Neural cell (in vitro differentiated cells): ENCODE results near the gene MTA1.

Experiments used
- CTCF ChIP-seq: fragments of 450-650 bp; IDR thresholded peaks from 2 replicates; pipeline ENCODE4 v1.5.1; 2014; ENCODE audit warnings: antibody characterized with exemption, mild to moderate bottlenecking, moderate library complexity; ENCODE audit not compliant: poor library complexity, severe bottlenecking
- EP300 ChIP-seq: fragments of 450-650 bp; conservative IDR thresholded peaks from 2 replicates; pipeline ENCODE4 v1.6.1; 2014; ENCODE audit warnings: antibody characterized with exemption, mild to moderate bottlenecking, moderate library complexity; ENCODE audit not compliant: poor library complexity, severe bottlenecking
- EZH2 ChIP-seq: fragments of 200-600, 300-800 bp; shearing (Covaris generic), sonication (generic); IDR thresholded peaks from 2 replicates; pipeline ENCODE4 v1.6.1; 2014; ENCODE audit warnings: antibody characterized with exemption, low read length, borderline replicate concordance, mild to moderate bottlenecking; ENCODE audit not compliant: insufficient read depth, poor library complexity, severe bottlenecking
- MXI1 ChIP-seq: fragments of 450-650 bp; conservative IDR thresholded peaks from 2 replicates; pipeline ENCODE4 v1.6.1; 2014; ENCODE audit warnings: antibody characterized with exemption, mild to moderate bottlenecking; ENCODE audit not compliant: poor library complexity, severe bottlenecking
- POLR2AphosphoS5 ChIP-seq: IDR thresholded peaks from 2 replicates; pipeline ENCODE4 v1.6.1; 2012
- RAD21 ChIP-seq: fragments of 450-650 bp; conservative IDR thresholded peaks from 2 replicates; pipeline ENCODE4 v1.6.1; 2014; ENCODE audit warnings: antibody characterized with exemption, mild to moderate bottlenecking, moderate library complexity
- REST ChIP-seq: IDR thresholded peaks from 2 replicates; pipeline ENCODE4 v1.6.1; 2012; ENCODE audit warnings: borderline replicate concordance
- SMC3 ChIP-seq: fragments of 450-650 bp; conservative IDR thresholded peaks from 2 replicates; pipeline ENCODE4 v1.6.1; 2014; ENCODE audit warnings: antibody characterized with exemption, mild to moderate bottlenecking, moderate library complexity; ENCODE audit not compliant: poor library complexity
- TAF1 ChIP-seq: IDR thresholded peaks from 2 replicates; pipeline ENCODE4 v1.6.1; 2012; ENCODE audit warnings: low read depth

GRCh38 chr14:105470350-105471296 lies 51.0 kb downstream of the MTA1 start:
- TF ChIP-seq CTCF (no peak), MXI1 (no peak), TAF1 (no peak), EZH2 (no peak), SMC3 (no peak), REST (no peak), POLR2AphosphoS5 (no peak), EP300 (no peak), RAD21 (no peak)
